ENCODE data around the gene WDR33.
"Not testable (repeated sequence)": the region's sequence is repeated elsewhere in the genome, so short reads cannot be mapped to it uniquely, and the experiment has no call there.

WDR33 gene

GRCh38 chr2:127762441-127762840 is 48.5 kb downstream of the WDR33 start:
- no peak for DNase-seq

- no peak for DNase-seq
Observed at GRCh38 chr2:127759931-127760330, 51.0 kb downstream of the WDR33 start.

GRCh38 chr2:127754186-127754585 is 56.8 kb downstream of the WDR33 start:
- no peak for DNase-seq

- no peak for DNase-seq
Observed at GRCh38 chr2:127753374-127753773, 57.6 kb downstream of the WDR33 start.

- not testable (repeated sequence) for DNase-seq
Observed at GRCh38 chr2:127749537-127749936, 61.4 kb downstream of the WDR33 start.

GRCh38 chr2:127747621-127748020 is 63.4 kb downstream of the WDR33 start:
- no peak for DNase-seq

- no peak for DNase-seq
Observed at GRCh38 chr2:127743477-127744026, 67.4 kb downstream of the WDR33 start.

GRCh38 chr2:127740665-127741288 is 70.2 kb downstream of the WDR33 start:
- DNase-seq = no peak

- DNase-seq = no peak
Observed at GRCh38 chr2:127739800-127740199, 71.2 kb downstream of the WDR33 start.

- peak; percentile 42 for DNase-seq
Observed at GRCh38 chr2:127737892-127738291, 73.1 kb downstream of the WDR33 start.

GRCh38 chr2:127735537-127736399 is 75.2 kb downstream of the WDR33 start:
- no peak for DNase-seq

- no peak for DNase-seq
Observed at GRCh38 chr2:127735044-127735443, 75.9 kb downstream of the WDR33 start.

GRCh38 chr2:127733816-127734537 is 77.0 kb downstream of the WDR33 start:
- no peak for DNase-seq

GRCh38 chr2:127733113-127733815 is 77.7 kb downstream of the WDR33 start:
- no peak for DNase-seq

GRCh38 chr2:127726158-127726880 is 84.7 kb downstream of the WDR33 start:
- no peak for DNase-seq

- no peak for DNase-seq
Observed at GRCh38 chr2:127722807-127723206, 88.2 kb downstream of the WDR33 start.

- no peak for DNase-seq
Observed at GRCh38 chr2:127721978-127722355, 89.0 kb downstream of the WDR33 start.

GRCh38 chr2:127721311-127721977 is 89.5 kb downstream of the WDR33 start:
- no peak for DNase-seq

- no peak for DNase-seq
Observed at GRCh38 chr2:127719301-127720218, 91.4 kb downstream of the WDR33 start.

GRCh38 chr2:127718271-127718670 is 92.7 kb downstream of the WDR33 start:
- DNase-seq = no peak
